K562 (cell line): Measurements from ENCODE around the gene EIF1. TPM values are rescaled to one million over a fixed set of nuclear protein-coding genes. Genes with fewer than 3 reads are reported as not detected.
A peak's percentile ranks its signal among the peaks of the same experiment; 100 is the strongest.

Source experiments
- IRF9 ChIP-seq: fragments of 450-650 bp; IDR thresholded peaks from 2 replicates; pipeline ENCODE4 v1.6.1; 2016; ENCODE audit warnings: missing biosample characterization, missing genetic modification characterization
- JUND ChIP-seq, 2 experiments: IDR thresholded peaks; 2 replicates in 1 of 2; 3 replicates in 1 of 2; pipeline ENCODE4 v1.6.1; 2011; ENCODE audit warnings: borderline replicate concordance in 2 of 2, low read depth in 2 of 2, low read length in 2 of 2, improper control_type of control experiment in 1 of 2, missing biosample characterization in 1 of 2, missing genetic modification characterization in 1 of 2, missing genetic modification reagents in 1 of 2
- MYBL2 ChIP-seq, 2 experiments: fragments of 450-650 bp in 1 of 2; sonication (generic) in 1 of 2; formaldehyde crosslinking in 1 of 2; IDR thresholded peaks; 2 replicates each; pipeline versions ENCODE4 v1.6.1 to v1.8.1; 2017 to 2022; ENCODE audit warnings: borderline replicate concordance in 1 of 2, inconsistent platforms in 1 of 2, low read depth in 1 of 2, mild to moderate bottlenecking in 1 of 2, missing genetic modification reagents in 1 of 2, moderate library complexity in 1 of 2
- NR2C2 ChIP-seq, 2 experiments: fragments of 200-800 bp in 1 of 2; sonication (Bioruptor generic) in 1 of 2; sonication (generic) in 1 of 2; formaldehyde crosslinking in 1 of 2; IDR thresholded peaks; 2 replicates each; pipeline versions ENCODE4 v1.6.1 to v1.8.0; 2016 to 2022; ENCODE audit warnings: mild to moderate bottlenecking in 1 of 2, missing compliant biosample characterization in 1 of 2, missing genetic modification characterization in 1 of 2, missing genetic modification reagents in 1 of 2
- POU5F1 ChIP-seq: fragments of 150-350 bp; IDR thresholded peaks from 2 replicates; pipeline ENCODE4 v1.6.1; 2014; ENCODE audit warnings: borderline replicate concordance, low read length, low read depth, mild to moderate bottlenecking; ENCODE audit not compliant: partially characterized antibody
- PURB ChIP-seq: sonication (generic); formaldehyde crosslinking; IDR thresholded peaks from 2 replicates; pipeline ENCODE4 v1.9.0; 2021; ENCODE audit warnings: low read depth, mild to moderate bottlenecking, missing genetic modification reagents
- RBM39 ChIP-seq: fragments of 200-400 bp; formaldehyde crosslinking; optimal IDR thresholded peaks from 2 replicates; pipeline ENCODE3; 2018; ENCODE audit warnings: low read depth, low read length
- RHOXF2B ChIP-seq: fragments of 250-450 bp; sonication (Bioruptor Pico); conservative IDR thresholded peaks from 2 replicates; pipeline ENCODE4 v1.5.1; 2021
- TCF3 ChIP-seq: sonication (generic); formaldehyde crosslinking; IDR thresholded peaks from 2 replicates; pipeline ENCODE4 v1.4.0; 2020; ENCODE audit warnings: mild to moderate bottlenecking, missing genetic modification reagents
- ZNF175 ChIP-seq: fragments of 200-800 bp; sonication (Bioruptor generic); IDR thresholded peaks from 2 replicates; pipeline ENCODE4 v1.6.1; 2016; ENCODE audit warnings: low read depth, mild to moderate bottlenecking, missing genetic modification characterization, missing compliant biosample characterization
- ZNF277 ChIP-seq: fragments of 250-450 bp; sonication (Bioruptor Pico); IDR thresholded peaks from 2 replicates; pipeline ENCODE4 v1.8.0; 2022; ENCODE audit warnings: inconsistent platforms, mild to moderate bottlenecking, moderate library complexity, borderline replicate concordance
- ZNF583 ChIP-seq: fragments of 250-450 bp; sonication (Bioruptor Pico); IDR thresholded peaks from 2 replicates; pipeline ENCODE4 v1.4.0; 2020
- polyA plus RNA-seq, 8 experiments: library from polyadenylated mRNA; depleted of rRNA in 4 of 8; stranded (reverse) in 5 of 8; unstranded in 3 of 8; fragments of >200 nt; fragmentation: Nextera tagmentation in 2 of 8; fragmentation: Illumina TruSeq in 1 of 8; extraction: Ambion mirVana in 2 of 8; extraction: Trizol in 1 of 8; gene quantifications; 2 replicates each; pipeline versions ENCODE4 v1.2.1 to v1.2.3, GENCODE V29; 2011 to 2014; ENCODE audit warnings: inconsistent platforms in 1 of 8, missing spikeins in 1 of 8
- total RNA-seq, 7 experiments: library from RNA; depleted of rRNA in 6 of 7; stranded (reverse); fragments of >200 nt in 6 of 7; fragmentation: Illumina TruSeq in 2 of 7; extraction: Trizol in 2 of 7; gene quantifications; 2 replicates each; pipeline versions ENCODE4 v1.2.1 to v1.2.3, GENCODE V29; 2011 to 2021; ENCODE audit warnings: low replicate concordance in 1 of 7
- TF ChIP-seq, protein P1 (sequence below), 2 experiments: fragments of 150-350 bp in 1 of 2; IDR thresholded peaks; 2 replicates each; pipeline ENCODE4 v1.6.1; 2012 to 2016; ENCODE audit warnings: low read depth in 2 of 2, low read length in 2 of 2, mild to moderate bottlenecking in 1 of 2, moderate library complexity in 1 of 2
- TF ChIP-seq, protein P2 (sequence below): fragments of 450-650 bp; formaldehyde crosslinking; IDR thresholded peaks from 2 replicates; pipeline ENCODE4 v1.4.0; 2020; ENCODE audit warnings: mild to moderate bottlenecking, moderate library complexity
- TF ChIP-seq, protein P3 (sequence below), 2 experiments: fragments of 450-650 bp in 1 of 2; sonication (generic) in 1 of 2; formaldehyde crosslinking; conservative IDR thresholded peaks; 2 replicates each; pipeline versions ENCODE4 v1.4.0 to v1.8.1; 2020 to 2022; ENCODE audit warnings: mild to moderate bottlenecking in 1 of 2, missing genetic modification reagents in 1 of 2

Gene EIF1
- total and polyA plus RNA-seq, 9 of the 15 experiments (the other 6 are each of a cell fraction or from before 2014, with no cell fraction given) = 67.0 to 1,204 (median 320) TPM

DNA sequence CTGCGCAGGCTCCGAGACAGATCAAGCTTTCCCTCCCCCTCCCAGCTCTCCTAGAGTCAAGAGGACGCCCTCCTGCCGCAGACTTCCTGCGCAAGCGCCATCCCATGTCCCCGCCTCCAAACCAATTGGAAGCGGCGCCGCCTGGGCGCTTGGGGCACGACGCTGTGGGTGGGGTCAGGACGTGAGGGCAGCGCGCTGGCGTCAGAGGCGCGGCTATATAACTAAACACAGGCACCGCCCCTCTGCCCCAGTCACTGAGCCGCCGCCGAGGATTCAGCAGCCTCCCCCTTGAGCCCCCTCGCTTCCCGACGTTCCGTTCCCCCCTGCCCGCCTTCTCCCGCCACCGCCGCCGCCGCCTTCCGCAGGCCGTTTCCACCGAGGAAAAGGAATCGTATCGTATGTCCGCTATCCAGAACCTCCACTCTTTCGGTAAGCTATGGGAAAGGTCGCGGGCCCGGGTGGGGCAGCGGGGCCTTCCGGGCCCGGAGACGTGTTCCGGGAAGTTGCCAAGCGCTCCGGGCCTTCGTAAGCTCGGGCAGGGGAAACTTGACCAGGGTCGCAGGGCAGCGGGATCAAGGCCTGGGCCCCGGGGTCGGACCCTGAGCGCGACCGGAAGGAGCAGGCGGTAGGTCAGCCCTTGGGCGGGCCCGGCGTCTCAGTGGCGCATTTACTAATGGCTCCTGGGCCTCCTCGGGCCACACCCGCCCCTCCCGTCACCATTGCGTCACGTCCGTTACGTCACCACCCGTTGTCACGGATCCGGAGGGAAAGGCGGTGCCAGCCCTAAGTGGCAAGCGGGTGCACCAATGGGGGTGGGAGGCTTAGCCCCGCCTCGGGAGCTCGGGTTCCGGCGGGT, at the start of gene EIF1 (continued):
- TF ChIP-seq, protein P1, sequence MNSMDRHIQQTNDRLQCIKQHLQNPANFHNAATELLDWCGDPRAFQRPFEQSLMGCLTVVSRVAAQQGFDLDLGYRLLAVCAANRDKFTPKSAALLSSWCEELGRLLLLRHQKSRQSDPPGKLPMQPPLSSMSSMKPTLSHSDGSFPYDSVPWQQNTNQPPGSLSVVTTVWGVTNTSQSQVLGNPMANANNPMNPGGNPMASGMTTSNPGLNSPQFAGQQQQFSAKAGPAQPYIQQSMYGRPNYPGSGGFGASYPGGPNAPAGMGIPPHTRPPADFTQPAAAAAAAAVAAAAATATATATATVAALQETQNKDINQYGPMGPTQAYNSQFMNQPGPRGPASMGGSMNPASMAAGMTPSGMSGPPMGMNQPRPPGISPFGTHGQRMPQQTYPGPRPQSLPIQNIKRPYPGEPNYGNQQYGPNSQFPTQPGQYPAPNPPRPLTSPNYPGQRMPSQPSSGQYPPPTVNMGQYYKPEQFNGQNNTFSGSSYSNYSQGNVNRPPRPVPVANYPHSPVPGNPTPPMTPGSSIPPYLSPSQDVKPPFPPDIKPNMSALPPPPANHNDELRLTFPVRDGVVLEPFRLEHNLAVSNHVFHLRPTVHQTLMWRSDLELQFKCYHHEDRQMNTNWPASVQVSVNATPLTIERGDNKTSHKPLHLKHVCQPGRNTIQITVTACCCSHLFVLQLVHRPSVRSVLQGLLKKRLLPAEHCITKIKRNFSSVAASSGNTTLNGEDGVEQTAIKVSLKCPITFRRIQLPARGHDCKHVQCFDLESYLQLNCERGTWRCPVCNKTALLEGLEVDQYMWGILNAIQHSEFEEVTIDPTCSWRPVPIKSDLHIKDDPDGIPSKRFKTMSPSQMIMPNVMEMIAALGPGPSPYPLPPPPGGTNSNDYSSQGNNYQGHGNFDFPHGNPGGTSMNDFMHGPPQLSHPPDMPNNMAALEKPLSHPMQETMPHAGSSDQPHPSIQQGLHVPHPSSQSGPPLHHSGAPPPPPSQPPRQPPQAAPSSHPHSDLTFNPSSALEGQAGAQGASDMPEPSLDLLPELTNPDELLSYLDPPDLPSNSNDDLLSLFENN (IDR thresholded peaks at IDR 0.05; ENCODE audit: low read depth in 2 of 2, low read length in 2 of 2) = peak in 1 of 2 experiments; percentile 77; a peak in 2 of 4 replicates
- no peak for TF ChIP-seq RHOXF2B (CRISPR knock-in tag)
- TF ChIP-seq ZNF583 (CRISPR knock-in tag) = 0 out of 2 replicates have a peak, but pooled peaks have one; percentile 43
- peak; percentile 25; the same call in 1 of the 2 replicates for TF ChIP-seq TCF3 (CRISPR knock-in tag)
- TF ChIP-seq, protein P2, sequence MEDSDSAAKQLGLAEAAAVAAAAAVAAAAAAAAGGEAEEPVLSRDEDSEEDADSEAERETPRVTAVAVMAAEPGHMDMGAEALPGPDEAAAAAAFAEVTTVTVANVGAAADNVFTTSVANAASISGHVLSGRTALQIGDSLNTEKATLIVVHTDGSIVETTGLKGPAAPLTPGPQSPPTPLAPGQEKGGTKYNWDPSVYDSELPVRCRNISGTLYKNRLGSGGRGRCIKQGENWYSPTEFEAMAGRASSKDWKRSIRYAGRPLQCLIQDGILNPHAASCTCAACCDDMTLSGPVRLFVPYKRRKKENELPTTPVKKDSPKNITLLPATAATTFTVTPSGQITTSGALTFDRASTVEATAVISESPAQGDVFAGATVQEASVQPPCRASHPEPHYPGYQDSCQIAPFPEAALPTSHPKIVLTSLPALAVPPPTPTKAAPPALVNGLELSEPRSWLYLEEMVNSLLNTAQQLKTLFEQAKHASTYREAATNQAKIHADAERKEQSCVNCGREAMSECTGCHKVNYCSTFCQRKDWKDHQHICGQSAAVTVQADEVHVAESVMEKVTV (CRISPR knock-in tag) = peak; percentile 35; the same call in 1 of the 2 replicates
- TF ChIP-seq ZNF175 (CRISPR knock-in tag) = 0 out of 2 replicates have a peak, but pooled peaks have one; percentile 58
- TF ChIP-seq MYBL2 (IDR thresholded peaks at IDR 0.05; ENCODE audit: low read depth) = no peak
- TF ChIP-seq MYBL2 (CRISPR knock-in tag; IDR thresholded peaks at IDR 0.05; ENCODE audit: borderline replicate concordance) = no peak
- TF ChIP-seq POU5F1 = no peak
- peak; percentile 9; the same call in 1 of the 2 replicates for TF ChIP-seq IRF9 (tag)
- TF ChIP-seq ZNF277 (CRISPR knock-in tag) = 0 out of 2 replicates have a peak, but pooled peaks have one; percentile 37
- TF ChIP-seq RBM39 = no peak
- no peak for TF ChIP-seq PURB (CRISPR knock-in tag)
- TF ChIP-seq, protein P3, sequence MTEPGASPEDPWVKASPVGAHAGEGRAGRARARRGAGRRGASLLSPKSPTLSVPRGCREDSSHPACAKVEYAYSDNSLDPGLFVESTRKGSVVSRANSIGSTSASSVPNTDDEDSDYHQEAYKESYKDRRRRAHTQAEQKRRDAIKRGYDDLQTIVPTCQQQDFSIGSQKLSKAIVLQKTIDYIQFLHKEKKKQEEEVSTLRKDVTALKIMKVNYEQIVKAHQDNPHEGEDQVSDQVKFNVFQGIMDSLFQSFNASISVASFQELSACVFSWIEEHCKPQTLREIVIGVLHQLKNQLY (CRISPR knock-in tag; conservative IDR thresholded peaks at IDR 0.05) = peak in 1 of 2 experiments; percentile 68; a peak in 2 of 4 replicates
- TF ChIP-seq JUND (IDR thresholded peaks at IDR 0.05; ENCODE audit: borderline replicate concordance, low read depth, low read length) = peak; percentile 94
- peak; percentile 85; the same call in 2 of the 3 replicates for TF ChIP-seq JUND (tag; IDR thresholded peaks at IDR 0.05; ENCODE audit: borderline replicate concordance, low read depth, low read length)
- TF ChIP-seq NR2C2 (CRISPR knock-in tag; IDR thresholded peaks at IDR 0.05) = peak; percentile 52
- peak; percentile 96 for TF ChIP-seq NR2C2 (tag; IDR thresholded peaks at IDR 0.05)
